GM18873 (cell line): ENCODE data around the gene CES1.
"Not testable (repeated sequence)": the region's sequence is repeated elsewhere in the genome, so short reads cannot be mapped to it uniquely, and the experiment has no call there.

ENCODE experiments used
- ATAC-seq: cut with Tn5 transposase; IDR thresholded peaks from one replicate; pipeline ENCODE4 v1.9.1; 2021; ENCODE audit warnings: mild to moderate bottlenecking, moderate library complexity, moderate number of reproducible peaks; ENCODE audit not compliant: unreplicated experiment, low FRiP score

CES1 gene

DNA sequence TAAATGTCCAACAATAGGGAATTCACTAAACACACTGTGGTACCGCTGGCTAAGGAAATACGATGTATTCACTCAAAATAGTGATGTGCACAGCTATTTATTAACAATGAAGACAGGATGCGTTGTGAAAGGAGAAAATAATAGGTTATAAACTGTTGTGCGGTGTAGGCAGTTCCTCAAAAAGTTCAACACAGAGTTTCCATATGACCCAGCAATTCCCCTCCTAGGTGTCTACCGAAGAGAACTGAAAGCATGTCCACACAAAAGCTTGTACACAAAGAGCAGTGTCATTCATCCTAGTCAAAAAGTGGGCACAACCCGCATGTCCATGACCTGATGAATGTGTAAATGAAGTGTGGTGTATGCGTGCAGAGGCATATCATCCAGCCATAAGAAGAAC is 1.2 kb upstream of the CES1 start:
- no peak for ATAC-seq

DNA sequence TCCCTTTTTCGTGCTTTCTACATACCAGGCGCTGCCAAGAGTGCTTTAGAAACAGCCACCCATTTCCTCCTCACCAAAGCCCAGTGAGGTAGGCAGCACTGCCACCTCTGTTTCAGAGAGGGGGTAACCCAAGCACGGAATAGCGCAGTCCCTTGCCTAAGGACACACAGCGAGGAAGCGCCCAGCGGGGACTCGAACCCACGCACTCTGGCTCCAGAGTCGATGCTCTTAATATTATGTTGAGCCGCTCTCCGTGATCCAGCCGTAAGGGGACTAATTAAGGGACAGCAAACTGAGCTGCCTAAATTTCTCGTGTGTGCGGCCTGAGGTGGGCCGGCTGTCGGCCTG is 497 bp downstream of the CES1 start:
- no peak for ATAC-seq

DNA sequence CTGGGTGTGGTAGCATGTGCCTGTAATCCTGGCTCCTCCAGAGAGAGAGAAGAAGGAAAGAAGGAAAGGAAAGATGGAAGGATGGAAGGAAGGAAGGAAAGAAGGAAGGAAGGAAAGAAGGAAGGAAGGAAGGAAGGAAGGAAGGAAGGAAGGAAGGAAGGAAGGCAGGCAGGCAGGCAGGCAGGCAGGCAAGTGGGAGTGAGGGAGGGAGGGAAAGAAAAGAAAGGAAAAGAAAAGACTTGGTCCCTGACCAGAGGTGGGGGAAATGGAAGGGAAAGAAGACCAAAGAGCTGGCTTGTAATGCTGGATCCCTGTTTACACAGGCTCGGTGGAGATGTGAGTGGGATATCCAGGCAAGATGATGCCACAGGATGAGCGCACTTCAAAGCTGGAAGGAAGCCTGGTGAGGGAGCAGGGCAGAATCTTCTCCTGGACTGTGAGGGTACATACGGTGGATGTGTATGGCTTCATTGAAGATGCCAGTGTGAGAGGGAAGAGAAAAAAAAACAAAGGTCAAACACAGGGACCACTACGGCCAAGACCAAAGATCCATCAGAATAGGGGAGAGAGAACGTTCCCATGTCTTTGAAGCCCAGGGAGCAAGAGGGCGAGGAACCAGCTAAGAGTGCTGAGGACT is 2.1 kb downstream of the CES1 start:
- no peak for ATAC-seq

DNA sequence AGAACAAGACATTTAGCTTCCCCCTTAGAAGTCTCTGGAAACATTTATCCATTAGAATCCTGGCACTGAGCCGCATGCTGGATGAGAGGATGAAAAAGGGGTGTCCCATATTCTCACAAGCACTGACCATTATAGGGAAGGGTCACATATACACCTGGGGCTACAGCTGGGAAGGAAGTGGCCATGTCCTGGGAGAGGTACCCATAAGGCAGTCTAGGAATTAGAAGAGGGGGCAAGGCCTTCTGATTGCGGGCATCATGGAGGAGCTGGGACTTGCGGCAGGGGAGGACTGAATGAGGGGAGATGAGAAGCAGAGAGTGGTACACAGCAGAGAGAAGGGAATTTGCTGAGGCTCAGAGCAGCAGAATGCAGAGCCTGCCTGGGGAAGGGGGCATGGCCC is 3.7 kb downstream of the CES1 start:
- ATAC-seq: not testable (repeated sequence)

DNA sequence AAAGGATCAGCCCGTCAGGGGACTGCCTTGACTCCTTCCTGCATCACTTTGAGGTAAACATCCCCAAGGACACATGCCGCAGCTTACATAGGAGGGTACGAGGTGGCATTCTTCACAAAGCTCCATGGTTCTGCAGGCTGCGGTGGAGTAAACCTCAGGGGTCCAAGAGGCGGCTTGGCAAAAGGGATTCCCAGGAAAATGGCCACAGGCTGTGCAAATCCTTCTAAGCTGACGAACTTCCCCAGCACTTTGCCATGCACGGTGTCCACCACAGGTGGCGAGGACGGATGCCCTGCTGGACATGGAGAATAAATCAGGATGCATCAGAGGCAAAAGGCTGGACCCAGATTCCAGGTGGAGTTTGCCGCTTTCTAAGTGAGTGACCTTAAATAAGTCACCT is 4.2 kb downstream of the CES1 start:
- no peak for ATAC-seq

DNA sequence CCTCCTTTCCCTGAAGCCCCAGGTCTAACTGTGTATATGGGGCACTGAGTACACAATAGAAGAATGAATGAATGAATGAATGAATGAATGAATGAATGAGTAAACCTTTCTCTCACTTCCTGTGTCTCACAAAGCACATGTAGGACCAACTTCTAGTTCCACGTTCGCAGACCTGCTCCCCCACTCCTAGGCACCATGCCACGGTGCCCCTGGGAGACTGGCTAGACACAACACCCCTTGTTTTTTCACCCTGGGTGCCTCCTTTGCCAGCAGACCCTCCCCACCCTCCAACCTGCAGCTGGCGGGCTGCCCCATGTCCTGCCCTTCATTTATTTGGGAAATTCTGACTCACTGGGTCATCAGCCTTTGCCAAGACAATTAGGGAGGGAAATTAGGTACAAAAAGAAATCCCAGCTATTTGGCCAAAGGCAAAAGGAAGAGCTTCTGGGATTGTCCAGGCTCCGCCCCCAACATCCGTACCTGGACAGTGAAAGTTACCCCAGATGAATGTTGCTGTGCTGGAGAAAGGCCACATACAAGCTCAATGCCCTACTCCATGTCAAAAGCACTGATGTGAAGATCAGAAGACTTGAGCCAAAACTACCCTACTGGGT is 7.7 kb downstream of the CES1 start:
- no peak for ATAC-seq

DNA sequence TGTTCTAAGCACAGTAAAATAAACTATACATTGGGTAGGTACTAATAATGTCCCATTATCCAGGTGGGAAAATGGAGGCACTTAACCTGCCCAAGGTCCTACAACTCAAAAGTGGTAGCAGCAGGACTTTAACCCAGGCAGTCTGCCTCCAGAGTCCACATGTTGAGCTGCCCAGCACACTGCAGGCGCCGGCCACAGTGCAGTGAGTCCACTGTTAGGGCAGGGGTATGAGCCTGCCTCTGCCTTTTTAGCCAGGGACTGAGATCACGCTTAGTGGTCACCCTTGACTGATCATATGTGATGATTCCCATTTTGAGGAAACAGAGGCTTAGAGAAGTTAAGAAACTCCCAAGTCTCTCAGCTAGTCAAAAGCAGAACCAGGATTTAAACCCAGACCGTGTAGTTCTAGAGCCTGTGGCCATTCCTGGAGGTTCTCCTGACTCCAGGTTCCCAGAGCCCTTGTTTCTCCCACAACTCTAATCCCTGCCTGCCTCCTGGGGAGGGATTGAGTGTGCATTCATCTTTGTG is 8.4 kb downstream of the CES1 start:
- ATAC-seq: no peak

DNA sequence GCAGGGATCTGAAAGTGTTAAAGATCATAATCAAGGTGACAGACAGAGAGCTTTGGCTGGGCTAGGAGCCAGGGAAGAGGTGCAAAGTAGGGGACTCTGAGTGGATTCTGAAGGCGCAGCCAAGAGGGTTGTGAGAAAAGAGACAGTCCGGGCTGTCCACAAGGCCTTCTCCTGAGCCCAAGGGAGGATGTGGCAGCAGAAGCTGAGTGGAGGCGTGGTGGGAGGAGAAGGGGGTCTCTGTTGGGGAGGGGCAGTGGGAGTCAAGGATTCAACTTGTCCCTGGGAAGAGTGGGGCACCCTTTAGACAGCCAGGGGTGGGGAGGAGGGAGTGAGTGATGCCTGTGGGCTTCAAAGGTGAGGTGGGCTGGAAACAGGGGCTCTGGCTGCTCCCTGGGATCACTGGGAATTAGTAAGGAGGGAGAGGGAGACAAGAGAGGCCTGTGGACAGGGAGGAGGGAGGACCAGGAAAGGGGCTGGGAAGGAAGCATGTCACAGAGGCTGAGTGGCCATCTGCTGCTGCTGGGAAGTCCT is 10.6 kb downstream of the CES1 start:
- no peak for ATAC-seq

DNA sequence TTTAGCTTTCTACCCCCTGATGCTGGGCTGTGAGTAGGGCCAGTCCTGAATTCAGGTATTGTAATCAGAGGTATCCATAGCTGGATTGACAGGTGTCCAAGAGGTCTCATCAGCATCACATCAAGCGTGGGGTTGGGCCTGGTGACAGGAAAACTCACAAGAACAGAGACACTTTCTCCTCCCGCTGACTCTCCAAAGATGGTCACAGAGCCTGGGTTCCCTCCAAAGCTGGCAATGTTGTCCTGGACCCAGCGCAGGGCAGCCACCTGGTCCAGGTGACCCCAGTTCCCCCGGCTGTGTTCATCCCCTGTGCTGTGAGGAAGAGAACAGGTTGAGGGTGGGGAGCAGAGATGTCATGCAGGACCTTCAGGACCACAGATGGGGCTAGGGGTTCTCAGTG is 11.7 kb downstream of the CES1 start:
- ATAC-seq: no peak

DNA sequence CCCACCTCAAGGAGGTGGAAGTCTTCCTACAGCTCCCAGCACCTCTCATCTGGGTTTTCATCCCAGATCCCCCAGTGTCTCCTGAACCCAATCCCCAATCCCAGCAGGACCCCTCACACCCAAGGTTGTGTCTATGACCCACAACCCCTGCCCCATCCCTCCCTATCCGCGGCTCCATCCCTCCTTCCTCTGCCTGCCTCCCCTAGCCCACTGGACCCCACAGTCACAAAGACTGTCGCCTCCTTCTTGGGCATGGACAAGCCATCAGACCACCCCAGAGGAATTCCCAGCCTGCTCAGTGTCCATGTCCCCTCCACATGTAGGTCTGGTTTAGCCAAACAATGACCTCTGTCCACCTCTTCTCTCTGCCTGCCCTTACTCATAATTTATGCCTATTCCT is 12.3 kb downstream of the CES1 start:
- ATAC-seq: no peak

DNA sequence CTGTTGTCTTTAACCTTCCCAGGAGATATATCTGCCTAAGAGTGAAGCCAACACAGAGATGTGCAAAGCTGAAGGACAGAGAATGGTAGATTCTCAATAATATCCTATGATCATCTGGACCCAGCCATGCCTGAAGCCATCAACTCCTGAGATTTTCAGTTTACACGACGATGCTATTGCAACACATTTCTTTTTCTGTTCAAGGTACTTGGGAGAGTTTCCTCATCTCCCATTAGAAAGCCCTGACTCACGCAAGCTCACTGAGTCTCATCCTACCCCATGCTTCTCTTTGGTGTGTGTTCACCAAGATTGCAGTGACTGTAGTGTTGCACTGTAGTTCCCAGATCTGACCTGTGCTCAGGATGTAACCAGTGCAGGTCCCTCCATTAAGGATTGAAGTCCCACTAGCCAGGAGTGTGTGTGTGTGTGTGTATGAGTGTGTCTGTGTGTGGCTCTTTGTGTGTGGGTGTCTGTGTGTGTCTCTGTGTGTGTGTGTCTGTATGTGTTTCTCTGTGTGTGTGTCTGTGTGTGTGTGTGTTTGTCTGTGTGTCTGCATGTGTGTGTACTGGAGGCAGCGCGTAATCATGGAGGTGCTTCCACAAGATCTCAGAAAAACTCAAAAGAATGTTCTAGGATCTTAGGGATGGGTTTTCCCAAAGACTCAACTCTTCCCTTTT is 15.5 kb downstream of the CES1 start:
- ATAC-seq: no peak

DNA sequence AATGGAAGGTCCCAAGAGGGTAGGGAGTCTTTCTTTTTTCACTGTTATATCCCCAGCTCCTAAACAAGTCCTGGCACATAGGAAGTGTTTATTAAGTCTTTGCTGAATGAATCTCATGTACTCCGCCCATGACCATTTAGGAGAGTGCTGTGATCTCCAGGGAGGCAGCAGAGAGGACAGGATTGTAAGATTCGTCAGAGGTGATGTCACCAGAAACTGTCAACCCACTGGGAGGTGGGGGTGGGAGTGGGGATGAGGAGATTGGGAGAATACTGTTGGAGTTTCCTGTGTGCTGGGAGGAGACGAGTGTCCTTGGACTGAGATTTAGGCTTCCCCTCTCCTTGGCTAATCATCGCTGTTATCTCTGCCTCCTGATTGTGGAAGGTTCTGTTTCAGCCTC is 16.7 kb downstream of the CES1 start:
- not testable (repeated sequence) for ATAC-seq

DNA sequence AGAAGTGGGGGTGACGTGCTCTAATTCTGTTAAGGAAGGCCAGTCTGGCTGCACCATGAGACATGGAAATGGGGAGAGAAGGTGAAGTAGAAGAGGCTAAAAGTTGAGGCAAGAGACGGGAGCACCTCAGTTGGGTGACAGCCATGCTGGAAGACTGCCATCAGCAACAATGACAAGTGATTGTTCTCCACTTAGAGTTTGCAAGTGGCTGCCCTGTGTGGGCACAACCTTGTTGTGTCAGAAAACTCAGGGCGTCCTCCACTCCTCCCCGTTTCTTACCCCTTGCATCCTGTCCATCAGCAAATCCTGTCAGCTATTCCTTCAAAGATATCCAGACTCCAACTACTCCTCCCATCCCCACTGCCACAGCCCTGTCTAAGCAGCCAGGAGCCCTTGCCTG is 17.6 kb downstream of the CES1 start:
- ATAC-seq: no peak

DNA sequence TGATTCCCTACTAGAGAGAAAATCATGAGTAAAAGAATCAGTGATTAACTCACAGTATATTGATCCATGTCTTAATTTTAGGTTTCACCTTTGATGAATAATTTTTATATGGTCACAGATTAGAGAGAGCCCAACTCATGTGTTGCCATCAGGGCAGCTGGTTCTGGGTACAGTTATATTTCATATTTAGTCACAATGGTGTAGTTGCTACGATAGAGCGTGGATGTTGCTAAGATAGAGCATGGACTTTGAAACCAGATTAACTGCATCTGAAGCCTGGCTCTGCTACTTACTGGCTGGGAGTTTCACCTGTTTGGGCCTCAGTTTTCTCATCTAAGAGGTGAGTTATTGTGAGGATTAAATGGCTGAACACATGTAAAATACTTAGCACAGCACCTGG is 18.7 kb downstream of the CES1 start:
- not testable (repeated sequence) for ATAC-seq

DNA sequence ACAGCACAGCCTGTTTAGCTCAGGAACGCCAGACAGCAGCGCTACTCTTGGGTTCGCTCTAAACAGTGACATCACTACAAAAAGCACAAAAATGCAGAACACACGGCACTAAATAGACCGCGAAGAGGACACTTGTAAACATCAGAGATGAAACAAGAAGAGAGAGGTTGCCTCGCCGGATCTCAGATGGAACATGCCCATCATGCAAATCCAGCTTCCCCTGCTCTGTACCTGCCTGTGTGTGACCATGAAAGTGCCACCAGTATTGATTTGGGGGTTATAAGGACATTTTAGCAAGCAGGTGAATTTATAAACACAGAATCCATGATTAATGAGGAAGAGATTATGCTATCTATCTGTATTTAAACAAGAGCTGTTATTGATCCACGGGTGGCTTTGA is 19.2 kb downstream of the CES1 start:
- not testable (repeated sequence) for ATAC-seq

DNA sequence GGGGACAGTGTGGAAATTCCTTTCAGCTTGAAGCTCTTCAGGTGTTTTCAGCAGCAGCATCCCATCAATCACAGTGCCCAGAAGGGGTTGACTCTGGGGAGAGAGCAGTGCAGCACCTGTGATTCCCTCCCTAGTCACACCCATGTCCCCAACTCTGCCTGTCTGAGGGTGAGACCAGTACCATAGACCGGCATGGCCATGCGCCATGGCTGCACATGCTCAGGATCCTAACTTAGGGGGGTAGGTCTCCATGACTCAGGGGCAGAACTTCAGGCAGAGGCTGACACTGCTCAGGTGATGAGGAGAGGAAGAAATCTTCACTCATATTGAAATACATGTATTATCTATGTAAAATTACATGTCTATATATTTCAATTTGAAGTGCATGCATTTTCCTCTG is 19.9 kb downstream of the CES1 start:
- ATAC-seq: no peak

DNA sequence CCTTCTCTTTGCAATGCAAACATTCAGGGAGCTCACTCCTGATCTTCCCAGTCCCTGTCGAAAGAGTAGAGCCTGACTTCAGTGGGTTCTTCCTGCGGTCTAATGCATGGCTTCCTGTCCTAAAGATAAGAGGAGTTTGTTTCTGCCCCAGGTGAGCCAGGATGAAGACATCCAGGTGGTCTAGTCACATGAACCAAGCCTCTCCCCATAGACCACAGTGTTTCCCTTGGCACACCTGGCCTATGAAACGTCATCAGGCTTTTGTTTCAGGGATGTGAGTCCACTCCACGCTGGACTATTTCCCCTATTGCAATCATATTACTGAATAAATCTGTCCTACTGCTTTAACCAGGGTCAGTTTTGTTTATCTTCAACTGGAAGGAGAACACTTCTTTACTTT is 21.1 kb downstream of the CES1 start:
- ATAC-seq: no peak

DNA sequence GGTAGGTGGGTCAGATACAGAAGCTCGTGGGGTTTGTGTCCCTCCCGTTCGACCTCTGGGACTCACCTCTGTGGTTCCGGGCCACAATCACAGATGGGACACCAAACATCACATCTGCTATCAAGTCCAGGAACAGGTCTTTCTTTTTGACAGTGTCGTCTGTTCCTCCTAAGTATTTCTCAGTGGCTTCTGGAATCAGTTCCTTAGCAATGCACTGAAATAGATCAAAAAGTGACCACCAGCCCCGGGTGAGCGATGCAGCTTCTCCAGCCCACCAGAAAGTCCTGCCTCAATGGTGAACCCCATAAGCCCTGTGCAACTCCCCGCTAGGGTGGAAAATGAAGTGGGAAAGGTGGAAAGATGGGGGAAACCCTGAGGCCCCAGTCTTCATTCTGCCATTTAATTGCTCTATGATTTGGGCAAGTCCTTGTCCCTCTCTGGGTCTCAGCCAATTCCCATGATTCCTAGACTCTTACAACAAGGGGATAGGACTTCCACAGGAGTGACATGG is 22.4 kb downstream of the CES1 start:
- no peak for ATAC-seq

DNA sequence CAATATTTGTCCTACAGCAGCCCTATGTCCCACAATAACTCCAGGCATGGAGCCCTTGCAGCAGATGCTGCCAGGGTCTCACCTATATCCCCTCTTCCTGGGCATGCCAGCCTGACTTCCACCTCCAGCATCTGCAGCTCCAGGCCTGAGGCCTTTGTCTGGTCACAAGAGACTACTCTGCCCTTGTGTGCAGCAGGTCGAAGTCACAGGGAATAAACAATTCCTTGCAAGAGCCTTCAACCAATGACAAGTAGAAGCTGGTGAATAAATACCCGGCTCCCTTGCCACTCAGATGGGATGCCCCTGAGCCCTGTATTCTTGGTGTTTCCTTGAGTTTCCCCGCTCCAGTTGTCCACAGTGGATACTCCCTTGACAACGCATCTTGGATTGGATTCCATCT is 23.0 kb downstream of the CES1 start:
- no peak for ATAC-seq

DNA sequence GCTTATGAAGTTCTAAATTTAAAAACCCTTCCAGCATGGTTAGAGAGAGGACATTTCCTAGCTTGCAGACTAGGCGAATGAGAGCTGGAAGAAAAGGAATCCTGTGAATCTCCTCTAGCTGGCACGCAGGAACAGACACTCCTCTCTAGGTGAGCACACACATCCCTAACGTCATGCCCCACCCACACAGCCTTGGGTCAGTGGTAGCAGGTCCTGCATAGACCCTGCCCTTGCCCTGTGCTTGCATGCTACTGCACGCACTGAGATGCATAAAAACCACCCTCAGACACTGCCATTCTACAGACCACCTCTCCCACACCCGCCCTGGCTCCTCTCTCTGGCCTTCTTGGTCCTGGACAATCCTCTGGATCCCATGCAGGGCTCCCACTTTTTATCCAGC is 23.5 kb downstream of the CES1 start:
- no peak for ATAC-seq

DNA sequence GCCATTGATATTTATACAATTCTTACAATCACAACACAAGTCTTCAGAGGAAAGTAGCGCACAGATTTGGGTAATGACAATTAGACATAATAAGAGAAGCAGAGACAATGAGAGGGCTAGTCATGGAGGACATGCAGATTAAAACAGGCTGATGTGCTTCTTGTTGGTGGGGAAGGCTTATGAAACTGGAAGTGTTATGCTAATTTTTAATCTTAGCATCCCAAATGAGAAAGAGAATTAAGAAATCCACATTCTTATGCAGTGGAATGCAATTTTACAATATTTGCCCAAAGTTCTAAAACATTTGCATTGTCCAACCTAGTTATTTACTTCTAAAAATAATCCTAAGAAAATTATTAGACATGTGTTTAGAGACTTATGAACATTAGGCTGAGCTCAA is 24.6 kb downstream of the CES1 start:
- not testable (repeated sequence) for ATAC-seq
